ENCODE measurements around the gene ZNF184. TPM values are rescaled to one million over a fixed set of nuclear protein-coding genes. Genes with fewer than 3 reads are reported as not detected.

Gene ZNF184
- total and polyA plus RNA-seq, 9 of the 15 experiments (the other 6 are each of a cell fraction or from before 2014, with no cell fraction given): 7.6 to 22.2 (median 12.8) TPM

DNA sequence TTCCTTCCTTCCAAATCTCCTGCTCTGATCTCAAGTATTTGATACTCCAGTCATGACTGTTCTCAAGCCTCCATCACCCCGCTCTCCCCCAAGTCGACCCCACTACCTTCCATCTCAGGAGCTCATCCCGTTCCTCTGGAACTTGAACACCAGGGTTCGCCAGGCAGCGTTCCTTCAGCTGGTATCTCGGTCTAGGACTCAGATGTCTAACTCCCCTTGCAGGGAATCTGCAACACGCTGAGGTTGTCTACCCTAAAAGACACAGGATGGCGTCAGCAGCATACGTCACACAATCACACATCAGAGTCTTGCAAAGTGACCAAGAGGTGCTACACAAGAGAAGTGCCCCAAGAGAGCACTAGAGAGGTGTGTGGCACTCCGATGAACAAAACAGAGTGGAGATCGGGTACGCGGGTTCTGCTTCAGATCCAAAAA lies 706 bp downstream of the ZNF184 start (continued):
- TF ChIP-seq NFXL1 (CRISPR knock-in tag; IDR thresholded peaks at IDR 0.05) (no peak), ZNF184 (CRISPR knock-in tag; IDR thresholded peaks at IDR 0.05) (no peak), RBM34 (IDR thresholded peaks at IDR 0.05; ENCODE audit: borderline replicate concordance, insufficient read depth, low read length) (no peak), RFX5 (IDR thresholded peaks at IDR 0.05; ENCODE audit: low read depth, low read length) (no peak), TRIM28 (IDR thresholded peaks at IDR 0.05) (peak; percentile 60; the same call in 1 of the 2 replicates), TAF1 (IDR thresholded peaks at IDR 0.05; ENCODE audit: control insufficient read depth, extremely low read depth, insufficient read depth, low read length, severe bottlenecking) (no peak), ZNF431 (CRISPR knock-in tag; IDR thresholded peaks at IDR 0.05) (0 out of 2 replicates have a peak, but pooled peaks have one; percentile 40), SMAD1 (IDR thresholded peaks at IDR 0.05; ENCODE audit: low read depth, low read length, partially characterized antibody) (peak; percentile 29), CREBBP (IDR thresholded peaks at IDR 0.05; ENCODE audit: low read depth, low read length) (no peak), UBTF (IDR thresholded peaks at IDR 0.05; ENCODE audit: borderline replicate concordance in 1 of 2, low read depth in 2 of 2, low read length in 2 of 2) (peak in 1 of 2 experiments; percentile 66; a peak in 1 of 4 replicates), RAD51 (IDR thresholded peaks at IDR 0.05; ENCODE audit: borderline replicate concordance, low read depth) (peak; percentile 8), ZNF589 (CRISPR knock-in tag; IDR thresholded peaks at IDR 0.05; ENCODE audit: low read depth) (peak; percentile 36; the same call in 1 of the 2 replicates), ZNF175 (CRISPR knock-in tag; IDR thresholded peaks at IDR 0.05; ENCODE audit: low read depth) (no peak), POLR2AphosphoS2 (IDR thresholded peaks at IDR 0.05; ENCODE audit: low read length) (no peak), DIDO1 (tag; IDR thresholded peaks at IDR 0.05; ENCODE audit: low read depth) (0 out of 2 replicates have a peak, but pooled peaks have one; percentile 50), TBL1XR1 (IDR thresholded peaks at IDR 0.05; ENCODE audit: low read length in 2 of 2) (peak in 1 of 2 experiments; percentile 83; a peak in 1 of 4 replicates), ZNF764 (CRISPR knock-in tag; IDR thresholded peaks at IDR 0.05; ENCODE audit: low read depth) (no peak), PREB (CRISPR knock-in tag; IDR thresholded peaks at IDR 0.05) (no peak), CBX3 (IDR thresholded peaks at IDR 0.05; ENCODE audit: borderline replicate concordance in 1 of 2, low read length in 2 of 2) (no peak), PCBP1 (IDR thresholded peaks at IDR 0.05; ENCODE audit: low read depth, low read length, poor library complexity, severe bottlenecking) (no peak)
- TF ChIP-seq, protein P1, sequence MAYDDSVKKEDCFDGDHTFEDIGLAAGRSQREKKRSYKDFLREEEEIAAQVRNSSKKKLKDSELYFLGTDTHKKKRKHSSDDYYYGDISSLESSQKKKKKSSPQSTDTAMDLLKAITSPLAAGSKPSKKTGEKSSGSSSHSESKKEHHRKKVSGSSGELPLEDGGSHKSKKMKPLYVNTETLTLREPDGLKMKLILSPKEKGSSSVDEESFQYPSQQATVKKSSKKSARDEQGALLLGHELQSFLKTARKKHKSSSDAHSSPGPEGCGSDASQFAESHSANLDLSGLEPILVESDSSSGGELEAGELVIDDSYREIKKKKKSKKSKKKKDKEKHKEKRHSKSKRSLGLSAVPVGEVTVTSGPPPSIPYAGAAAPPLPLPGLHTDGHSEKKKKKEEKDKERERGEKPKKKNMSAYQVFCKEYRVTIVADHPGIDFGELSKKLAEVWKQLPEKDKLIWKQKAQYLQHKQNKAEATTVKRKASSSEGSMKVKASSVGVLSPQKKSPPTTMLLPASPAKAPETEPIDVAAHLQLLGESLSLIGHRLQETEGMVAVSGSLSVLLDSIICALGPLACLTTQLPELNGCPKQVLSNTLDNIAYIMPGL (CRISPR knock-in tag; IDR thresholded peaks at IDR 0.05): no peak
- TF ChIP-seq, protein P2, sequence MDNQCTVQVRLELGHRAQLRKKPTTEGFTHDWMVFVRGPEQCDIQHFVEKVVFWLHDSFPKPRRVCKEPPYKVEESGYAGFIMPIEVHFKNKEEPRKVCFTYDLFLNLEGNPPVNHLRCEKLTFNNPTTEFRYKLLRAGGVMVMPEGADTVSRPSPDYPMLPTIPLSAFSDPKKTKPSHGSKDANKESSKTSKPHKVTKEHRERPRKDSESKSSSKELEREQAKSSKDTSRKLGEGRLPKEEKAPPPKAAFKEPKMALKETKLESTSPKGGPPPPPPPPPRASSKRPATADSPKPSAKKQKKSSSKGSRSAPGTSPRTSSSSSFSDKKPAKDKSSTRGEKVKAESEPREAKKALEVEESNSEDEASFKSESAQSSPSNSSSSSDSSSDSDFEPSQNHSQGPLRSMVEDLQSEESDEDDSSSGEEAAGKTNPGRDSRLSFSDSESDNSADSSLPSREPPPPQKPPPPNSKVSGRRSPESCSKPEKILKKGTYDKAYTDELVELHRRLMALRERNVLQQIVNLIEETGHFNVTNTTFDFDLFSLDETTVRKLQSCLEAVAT (IDR thresholded peaks at IDR 0.05): peak; percentile 55 to 75; a peak in 2 of 4 replicates

Measured in K562 (cell line).